ENCODE measurements around the gene C8B.

C8B gene

DNA sequence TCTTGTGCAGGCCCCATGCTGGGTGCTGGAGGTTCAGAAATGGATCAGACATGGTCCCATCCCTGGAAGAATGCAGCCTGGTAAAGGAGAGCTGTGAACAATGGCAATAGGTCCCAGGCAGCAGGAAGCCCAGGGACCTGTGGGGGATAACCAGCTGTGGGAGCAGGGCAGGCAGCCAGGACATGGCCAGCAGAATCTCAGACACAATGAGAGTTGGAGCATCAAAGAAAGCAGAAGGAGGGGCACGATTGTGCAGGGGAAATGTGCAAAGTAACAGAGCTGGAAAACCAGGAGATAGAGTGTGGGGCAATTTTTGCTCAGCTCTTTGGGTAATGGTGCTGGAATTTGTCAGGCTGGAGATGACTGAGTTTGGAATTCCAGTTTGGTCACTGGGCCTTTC is 44.3 kb downstream of the C8B start:
- Histone ChIP-seq H2AFZ (ENCODE audit: low read depth, low read length) (no peak overlapping the region), H3K4me2 (ENCODE audit: low read length, poor library complexity, severe bottlenecking) (no peak overlapping the region), H3K18ac (ENCODE audit: low read depth in 1 of 2, low read length in 2 of 2) (no peak overlapping the region), H3K27me3 (ENCODE audit: control insufficient read depth in 1 of 2, insufficient read depth in 1 of 2, low read length in 2 of 2) (peaks cover 0 to 3% of the 10 kb centered on the region in 2 experiments), H4K8ac (ENCODE audit: low read length) (no peak overlapping the region), H3K14ac (ENCODE audit: low read length in 2 of 2) (no peak overlapping the region), H2BK120ac (ENCODE audit: low read depth, low read length) (no peak overlapping the region), H3K27ac (ENCODE audit: low read length, poor library complexity, severe bottlenecking) (no peak overlapping the region), H3K9ac (ENCODE audit: low read length) (peak overlapping the region; percentile 1), H3K79me1 (replicated peaks; ENCODE audit: low read length, poor library complexity, severe bottlenecking) (no peaks in the 10 kb centered on the region), H3K36me3 (ENCODE audit: control insufficient read depth in 1 of 2, insufficient read depth in 2 of 2, low read depth in 1 of 2, low read length in 2 of 2) (no peaks in the 10 kb centered on the region), H3K4me3 (ENCODE audit: insufficient read depth in 1 of 2, low read depth in 1 of 2, low read length in 2 of 2) (no peak overlapping the region), H2BK15ac (ENCODE audit: low read depth, poor library complexity, severe bottlenecking) (no peak overlapping the region), H3K4ac (ENCODE audit: low read depth in 1 of 2, low read length in 2 of 2) (no peak overlapping the region), H3K4me1 (ENCODE audit: control insufficient read depth, insufficient read depth, low read depth, low read length) (no peaks in the 10 kb centered on the region), H2BK5ac (ENCODE audit: low read depth, low read length, poor library complexity, severe bottlenecking) (no peak overlapping the region), H2AK5ac (ENCODE audit: low read length, severe bottlenecking) (no peak overlapping the region), H3K23ac (ENCODE audit: low read length in 2 of 2) (no peak overlapping the region), H3K9me3 (ENCODE audit: control insufficient read depth, low read length) (no peaks in the 10 kb centered on the region), H2BK12ac (ENCODE audit: low read length in 2 of 2) (no peak overlapping the region), H4K91ac (ENCODE audit: low read length) (no peak overlapping the region)
- WGBS, result 45% methylated on average over 1 of the region's 1 CpG
- no peak for DNase-seq

DNA sequence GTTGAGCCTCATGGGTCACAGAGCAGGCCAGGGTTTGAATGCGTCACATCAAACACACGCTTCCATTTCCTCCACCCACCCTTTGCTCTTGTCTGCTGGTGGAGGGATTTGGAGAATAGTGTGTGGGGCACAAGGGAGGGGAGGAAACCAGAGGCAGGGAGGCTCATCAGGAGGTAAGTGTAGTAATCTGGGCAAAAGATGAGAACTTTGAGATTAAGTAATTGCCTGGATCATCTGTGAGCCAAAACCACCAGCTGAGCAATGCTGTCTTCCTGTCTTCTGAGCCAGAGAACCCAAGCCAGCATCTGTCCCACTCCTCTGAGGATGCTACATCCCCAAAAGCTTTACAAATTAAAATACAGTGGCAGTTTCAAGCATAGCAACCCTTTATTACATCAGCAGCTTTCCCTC is 45.2 kb downstream of the C8B start:
- Histone ChIP-seq H3K36me3 (ENCODE audit: control insufficient read depth in 1 of 2, insufficient read depth in 2 of 2, low read depth in 1 of 2, low read length in 2 of 2) (no peaks in the 10 kb centered on the region), H3K4ac (ENCODE audit: low read depth in 1 of 2, low read length in 2 of 2) (no peak overlapping the region), H3K14ac (ENCODE audit: low read length in 2 of 2) (no peak overlapping the region), H2BK5ac (ENCODE audit: low read depth, low read length, poor library complexity, severe bottlenecking) (no peak overlapping the region), H3K27ac (ENCODE audit: low read length, poor library complexity, severe bottlenecking) (no peak overlapping the region), H2AK5ac (ENCODE audit: low read length, severe bottlenecking) (no peak overlapping the region), H3K27me3 (ENCODE audit: control insufficient read depth in 1 of 2, insufficient read depth in 1 of 2, low read length in 2 of 2) (peaks cover 0 to 3% of the 10 kb centered on the region in 2 experiments), H3K4me1 (ENCODE audit: control insufficient read depth, insufficient read depth, low read depth, low read length) (no peaks in the 10 kb centered on the region), H2BK120ac (ENCODE audit: low read depth, low read length) (no peak overlapping the region), H3K4me2 (ENCODE audit: low read length, poor library complexity, severe bottlenecking) (no peak overlapping the region), H3K4me3 (ENCODE audit: insufficient read depth in 1 of 2, low read depth in 1 of 2, low read length in 2 of 2) (no peak overlapping the region), H3K9me3 (ENCODE audit: control insufficient read depth, low read length) (no peaks in the 10 kb centered on the region), H3K79me1 (replicated peaks; ENCODE audit: low read length, poor library complexity, severe bottlenecking) (no peaks in the 10 kb centered on the region), H2BK15ac (ENCODE audit: low read depth, poor library complexity, severe bottlenecking) (no peak overlapping the region), H2AFZ (ENCODE audit: low read depth, low read length) (no peak overlapping the region), H3K23ac (ENCODE audit: low read length in 2 of 2) (no peak overlapping the region), H4K8ac (ENCODE audit: low read length) (no peak overlapping the region), H2BK12ac (ENCODE audit: low read length in 2 of 2) (no peak overlapping the region), H3K18ac (ENCODE audit: low read depth in 1 of 2, low read length in 2 of 2) (no peak overlapping the region), H3K9ac (ENCODE audit: low read length) (no peak overlapping the region), H4K91ac (ENCODE audit: low read length) (no peak overlapping the region)
- no peak for DNase-seq
- no CpG with 5 or more reads among the region's 2 CpGs for WGBS

DNA sequence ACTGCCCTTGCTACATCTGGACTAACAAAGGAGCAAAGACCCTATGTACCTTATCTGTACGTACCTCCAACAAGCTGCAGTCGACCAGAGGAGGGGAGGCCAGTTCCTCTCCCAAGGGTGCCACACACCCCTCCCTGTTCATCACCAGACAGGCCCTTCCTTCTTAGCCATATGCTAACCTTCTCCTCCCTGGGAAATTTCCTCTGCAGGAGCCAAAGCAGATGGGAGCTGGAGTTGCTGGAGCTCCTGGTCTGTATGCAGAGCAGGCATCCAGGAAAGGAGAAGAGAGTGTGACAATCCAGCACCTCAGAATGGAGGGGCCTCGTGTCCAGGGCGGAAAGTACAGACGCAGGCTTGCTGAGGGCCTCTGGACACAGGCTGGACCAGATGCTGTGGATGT is 48.5 kb downstream of the C8B start:
- H3K36me3 ChIP-seq (ENCODE audit: control insufficient read depth in 1 of 2, insufficient read depth in 2 of 2, low read depth in 1 of 2, low read length in 2 of 2), result no peaks in the 10 kb centered on the region
- WGBS, result 64% methylated on average over 5 of the region's 5 CpGs
- H2BK12ac ChIP-seq (ENCODE audit: low read length in 2 of 2), result no peak overlapping the region
- H2AFZ ChIP-seq (ENCODE audit: low read depth, low read length), result no peak overlapping the region
- no peaks in the 10 kb centered on the region for H3K27me3 ChIP-seq (ENCODE audit: control insufficient read depth in 1 of 2, insufficient read depth in 1 of 2, low read length in 2 of 2)
- no peak overlapping the region for H3K4ac ChIP-seq (ENCODE audit: low read depth in 1 of 2, low read length in 2 of 2)
- H2BK5ac ChIP-seq (ENCODE audit: low read depth, low read length, poor library complexity, severe bottlenecking), result no peak overlapping the region
- H3K4me1 ChIP-seq (ENCODE audit: control insufficient read depth, insufficient read depth, low read depth, low read length), result no peaks in the 10 kb centered on the region
- H3K9ac ChIP-seq (ENCODE audit: low read length), result no peak overlapping the region
- H3K4me3 ChIP-seq (ENCODE audit: insufficient read depth in 1 of 2, low read depth in 1 of 2, low read length in 2 of 2), result no peak overlapping the region
- no peak overlapping the region for H3K18ac ChIP-seq (ENCODE audit: low read depth in 1 of 2, low read length in 2 of 2)
- no peak overlapping the region for H3K23ac ChIP-seq (ENCODE audit: low read length in 2 of 2)
- no peak overlapping the region for H2BK15ac ChIP-seq (ENCODE audit: low read depth, poor library complexity, severe bottlenecking)
- H3K9me3 ChIP-seq (ENCODE audit: control insufficient read depth, low read length), result no peaks in the 10 kb centered on the region
- no peak overlapping the region for H4K8ac ChIP-seq (ENCODE audit: low read length)
- no peak overlapping the region for H4K91ac ChIP-seq (ENCODE audit: low read length)
- no peak overlapping the region for H3K14ac ChIP-seq (ENCODE audit: low read length in 2 of 2)
- DNase-seq, result no peak
- H3K79me1 ChIP-seq (replicated peaks; ENCODE audit: low read length, poor library complexity, severe bottlenecking), result no peaks in the 10 kb centered on the region
- H3K4me2 ChIP-seq (ENCODE audit: low read length, poor library complexity, severe bottlenecking), result no peak overlapping the region
- H2BK120ac ChIP-seq (ENCODE audit: low read depth, low read length), result no peak overlapping the region
- H3K27ac ChIP-seq (ENCODE audit: low read length, poor library complexity, severe bottlenecking), result no peak overlapping the region
- no peak overlapping the region for H2AK5ac ChIP-seq (ENCODE audit: low read length, severe bottlenecking)

DNA sequence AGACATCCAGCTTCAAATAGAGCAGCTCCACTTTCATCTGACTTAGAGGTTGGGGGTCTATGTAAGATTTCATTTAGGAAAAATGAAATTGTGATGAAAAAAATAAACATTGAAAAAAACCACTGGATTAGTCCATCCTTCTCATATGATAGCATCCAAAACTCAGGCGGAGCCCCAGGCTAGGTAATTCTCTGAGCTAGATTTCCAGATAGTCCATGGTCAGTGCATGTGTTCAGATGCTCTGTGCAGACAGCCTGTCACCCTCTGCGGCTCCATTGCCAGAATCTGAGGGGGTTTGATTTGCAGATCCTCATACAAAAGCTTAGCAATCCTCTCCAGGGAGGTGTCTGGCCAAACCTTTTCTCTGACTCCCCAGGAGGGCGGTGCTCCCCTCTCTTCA is 49.2 kb downstream of the C8B start:
- H3K4ac ChIP-seq (ENCODE audit: low read depth in 1 of 2, low read length in 2 of 2), result no peak overlapping the region
- no peak overlapping the region for H3K14ac ChIP-seq (ENCODE audit: low read length in 2 of 2)
- no peak overlapping the region for H2BK15ac ChIP-seq (ENCODE audit: low read depth, poor library complexity, severe bottlenecking)
- no peak overlapping the region for H3K4me2 ChIP-seq (ENCODE audit: low read length, poor library complexity, severe bottlenecking)
- H3K23ac ChIP-seq (ENCODE audit: low read length in 2 of 2), result no peak overlapping the region
- H3K9ac ChIP-seq (ENCODE audit: low read length), result no peak overlapping the region
- DNase-seq, result no peak
- H2AK5ac ChIP-seq (ENCODE audit: low read length, severe bottlenecking), result no peak overlapping the region
- H3K9me3 ChIP-seq (ENCODE audit: control insufficient read depth, low read length), result no peaks in the 10 kb centered on the region
- H3K4me3 ChIP-seq (ENCODE audit: insufficient read depth in 1 of 2, low read depth in 1 of 2, low read length in 2 of 2), result no peak overlapping the region
- H4K91ac ChIP-seq (ENCODE audit: low read length), result no peak overlapping the region
- H2AFZ ChIP-seq (ENCODE audit: low read depth, low read length), result no peak overlapping the region
- H3K4me1 ChIP-seq (ENCODE audit: control insufficient read depth, insufficient read depth, low read depth, low read length), result no peaks in the 10 kb centered on the region
- H3K79me1 ChIP-seq (replicated peaks; ENCODE audit: low read length, poor library complexity, severe bottlenecking), result no peaks in the 10 kb centered on the region
- H3K27ac ChIP-seq (ENCODE audit: low read length, poor library complexity, severe bottlenecking), result no peak overlapping the region
- no peak overlapping the region for H2BK12ac ChIP-seq (ENCODE audit: low read length in 2 of 2)
- no peak overlapping the region for H3K18ac ChIP-seq (ENCODE audit: low read depth in 1 of 2, low read length in 2 of 2)
- no peak overlapping the region for H2BK5ac ChIP-seq (ENCODE audit: low read depth, low read length, poor library complexity, severe bottlenecking)
- H4K8ac ChIP-seq (ENCODE audit: low read length), result no peak overlapping the region
- no peak overlapping the region for H2BK120ac ChIP-seq (ENCODE audit: low read depth, low read length)
- no peaks in the 10 kb centered on the region for H3K36me3 ChIP-seq (ENCODE audit: control insufficient read depth in 1 of 2, insufficient read depth in 2 of 2, low read depth in 1 of 2, low read length in 2 of 2)
- H3K27me3 ChIP-seq (ENCODE audit: control insufficient read depth in 1 of 2, insufficient read depth in 1 of 2, low read length in 2 of 2), result no peaks in the 10 kb centered on the region
- 77% methylated on average over 3 of the region's 3 CpGs for WGBS

Measured in mesenchymal stem cell (in vitro differentiated cells and primary cell).